Common myeloid progenitor, CD34-positive (primary cell): ENCODE data around the gene ZSCAN2.
"Not testable (repeated sequence)": the region's sequence is repeated elsewhere in the genome, so short reads cannot be mapped to it uniquely, and the experiment has no call there.

Source experiments
- CTCF ChIA-PET: fragments of 350-600 bp; sonication (Branson Sonifier 250); formaldehyde crosslinking; loops from one replicate; lab custom pipeline; 2021; ENCODE audit warnings: antibody characterized with exemption; lab: Charles Lee
- POLR2A ChIA-PET: fragments of 350-600 bp; sonication (Branson Sonifier 250); formaldehyde crosslinking; loops from one replicate; lab custom pipeline; 2021; ENCODE audit warnings: antibody characterized with exemption; lab: Charles Lee
- DNase-seq, 3 donors: peaks; one replicate each; pipeline versions ENCODE4 v3.0.0 to v3.0.0-alpha.2; 2013
- H3K27ac ChIP-seq, 2 experiments: 1 replicate in 1 of 2; 2 replicates in 1 of 2; pipeline ENCODE4 v1.7.0; 2013; ENCODE audit warnings: inconsistent platforms in 2 of 2, low read length in 2 of 2, mild to moderate bottlenecking in 2 of 2, low read depth in 1 of 2, moderate library complexity in 1 of 2; ENCODE audit not compliant: severe bottlenecking in 2 of 2, insufficient read depth in 1 of 2, poor library complexity in 1 of 2
- H3K27me3 ChIP-seq, 5 experiments: replicated peaks in 2 of 5; 1 replicate in 3 of 5; 2 replicates in 2 of 5; pipeline versions ENCODE4 v1.6.1 to v1.7.0; 2013; ENCODE audit warnings: low read length in 4 of 5, mild to moderate bottlenecking in 2 of 5, moderate library complexity in 2 of 5, inconsistent platforms in 1 of 5; ENCODE audit not compliant: insufficient read depth in 5 of 5, control insufficient read depth in 4 of 5
- H3K36me3 ChIP-seq, 4 experiments: 1 replicate in 2 of 4; 2 replicates in 2 of 4; pipeline versions ENCODE4 v1.6.1 to v1.7.0; 2013; ENCODE audit warnings: low read length in 3 of 4, control low read depth in 1 of 4, mild to moderate bottlenecking in 1 of 4; ENCODE audit not compliant: control insufficient read depth in 4 of 4, insufficient read depth in 4 of 4
- H3K4me1 ChIP-seq, 4 experiments: 1 replicate in 3 of 4; 2 replicates in 1 of 4; pipeline versions ENCODE4 v1.6.1 to v1.7.1; 2013; ENCODE audit warnings: low read length in 3 of 4, mild to moderate bottlenecking in 3 of 4, control low read depth in 1 of 4, inconsistent platforms in 1 of 4, moderate library complexity in 1 of 4; ENCODE audit not compliant: control insufficient read depth in 4 of 4, insufficient read depth in 4 of 4; ENCODE audit errors: control extremely low read depth in 1 of 4
- H3K4me3 ChIP-seq, 7 experiments: 1 replicate in 4 of 7; 2 replicates in 3 of 7; pipeline versions ENCODE4 v1.5.1 to v1.7.0; 2013; ENCODE audit warnings: mild to moderate bottlenecking in 7 of 7, low read length in 6 of 7, moderate library complexity in 6 of 7, inconsistent platforms in 2 of 7, low read depth in 2 of 7, control low read depth in 1 of 7; ENCODE audit not compliant: insufficient read depth in 4 of 7, control insufficient read depth in 1 of 7; ENCODE audit errors: extremely low read depth in 1 of 7
- H3K9me3 ChIP-seq, 5 experiments: 1 replicate in 4 of 5; 2 replicates in 1 of 5; pipeline versions ENCODE4 v1.6.1 to v1.7.1; 2013; ENCODE audit warnings: low read length in 4 of 5, mild to moderate bottlenecking in 2 of 5, inconsistent platforms in 1 of 5, low read depth in 1 of 5, moderate library complexity in 1 of 5; ENCODE audit not compliant: control insufficient read depth in 4 of 5, insufficient read depth in 2 of 5; ENCODE audit errors: control extremely low read depth in 1 of 5
- WGBS: methylation state at CpG from one replicate; pipeline ENCODE4 v1.1.5; 2013; ENCODE audit not compliant: insufficient coverage; 5-methylcytosine and 5-hydroxymethylcytosine counted together

Gene ZSCAN2

DNA sequence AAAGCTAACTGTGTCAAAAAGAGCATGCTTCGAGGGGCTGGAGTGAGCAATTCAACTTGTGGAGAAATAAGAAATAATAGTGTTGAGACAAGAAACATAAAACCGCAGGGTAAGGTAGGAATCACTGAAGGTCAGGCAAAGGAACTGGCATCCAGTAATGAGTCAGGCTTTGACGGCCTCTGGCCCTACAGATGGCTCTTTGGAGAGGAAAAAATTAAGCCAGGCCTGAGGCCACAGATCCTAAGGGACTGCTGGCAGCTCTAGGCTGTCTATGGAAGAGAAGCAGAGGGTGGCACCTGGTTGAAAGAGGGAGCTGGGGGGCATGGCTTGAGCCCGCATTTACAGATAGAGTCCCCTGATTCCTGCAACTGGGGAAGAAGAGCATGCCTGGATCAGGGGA lies 28.6 kb upstream of the ZSCAN2 start:
- Histone ChIP-seq H3K4me1 (peaks cover 2 to 9% (median 6%) of the 10 kb centered on the region in 4 experiments), H3K9me3 (no peaks in the 10 kb centered on the region), H3K27me3 (no peaks in the 10 kb centered on the region), H3K4me3 (no peak overlapping the region), H3K27ac (no peak overlapping the region), H3K36me3 (no peaks in the 10 kb centered on the region)
- POLR2A ChIA-PET: no interaction called here
- DNase-seq: no peak
- WGBS: 98% methylated on average over 3 of the region's 4 CpGs
- CTCF ChIA-PET: interaction anchor here (0.5 to 4.2 kb wide), 7 partner anchors 9 to 267 kb away, joined by 3 to 18 read pairs (median 9); no protein-coding TSS in a partner anchor

DNA sequence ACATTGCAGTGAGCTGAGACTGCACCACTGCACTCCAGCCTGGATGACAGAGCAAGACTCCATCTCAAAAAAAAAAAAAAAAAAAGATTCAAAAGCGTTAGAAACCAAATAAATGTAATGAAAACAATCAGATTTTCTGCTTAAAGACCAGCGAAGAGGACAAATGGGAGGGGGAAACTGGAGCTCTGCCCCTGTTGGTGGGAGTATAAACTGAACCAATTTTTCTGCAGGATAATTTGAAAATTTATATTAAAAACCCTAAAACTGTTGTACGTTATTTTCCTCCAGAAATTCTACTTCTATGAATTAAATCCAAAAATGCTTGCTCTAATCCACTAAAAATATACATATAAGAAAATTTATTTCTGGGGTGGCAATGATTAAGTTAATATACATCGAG lies 25.3 kb upstream of the ZSCAN2 start:
- Histone ChIP-seq H3K27me3 (no peaks in the 10 kb centered on the region), H3K9me3 (no peaks in the 10 kb centered on the region), H3K36me3 (no peaks in the 10 kb centered on the region), H3K4me3 (no peak overlapping the region), H3K4me1 (peaks cover 0 to 3% (median 1%) of the 10 kb centered on the region in 4 experiments), H3K27ac (no peak overlapping the region)
- POLR2A ChIA-PET: interaction anchor here (0.7 kb wide), 1 partner anchor 1468 kb away, joined by 3 read pairs; the partner anchor contains the start of gene TM6SF1
- DNase-seq: peak in 1 of 3 donors; percentile 11
- WGBS: no CpG with 5 or more reads among the region's 4 CpGs
- CTCF ChIA-PET: interaction anchor here (2.4 kb wide), 1 partner anchor 10 kb away, joined by 9 read pairs; no protein-coding TSS in a partner anchor

DNA sequence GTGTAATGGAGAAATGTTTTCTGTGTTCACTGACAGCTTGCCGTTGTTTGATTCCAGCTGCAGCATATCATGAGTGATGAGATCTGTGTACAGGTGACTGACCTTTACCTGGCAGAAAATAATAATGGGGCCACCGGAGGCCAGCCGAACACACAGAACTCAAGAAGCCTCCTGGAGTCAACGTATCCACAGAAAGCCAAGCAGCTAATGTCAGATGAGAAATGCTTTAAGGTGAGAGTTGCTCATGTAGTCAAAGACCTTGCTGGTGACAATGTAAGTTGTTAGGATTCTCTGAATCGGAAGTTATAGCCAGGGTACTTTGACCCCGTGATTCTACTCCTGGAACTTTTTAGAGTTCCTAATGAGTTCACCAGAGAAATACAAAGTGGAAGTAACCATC lies 22.9 kb upstream of the ZSCAN2 start:
- CTCF ChIA-PET: interaction anchor here (1.3 kb wide), 1 partner anchor 10 kb away, joined by 4 read pairs; no protein-coding TSS in a partner anchor
- H3K4me3 ChIP-seq, DNase-seq, H3K27ac ChIP-seq, H3K36me3 ChIP-seq, H3K27me3 ChIP-seq, POLR2A ChIA-PET, H3K4me1 ChIP-seq, H3K9me3 ChIP-seq: not testable (repeated sequence)
- WGBS: 94% methylated on average over 3 of the region's 6 CpGs

DNA sequence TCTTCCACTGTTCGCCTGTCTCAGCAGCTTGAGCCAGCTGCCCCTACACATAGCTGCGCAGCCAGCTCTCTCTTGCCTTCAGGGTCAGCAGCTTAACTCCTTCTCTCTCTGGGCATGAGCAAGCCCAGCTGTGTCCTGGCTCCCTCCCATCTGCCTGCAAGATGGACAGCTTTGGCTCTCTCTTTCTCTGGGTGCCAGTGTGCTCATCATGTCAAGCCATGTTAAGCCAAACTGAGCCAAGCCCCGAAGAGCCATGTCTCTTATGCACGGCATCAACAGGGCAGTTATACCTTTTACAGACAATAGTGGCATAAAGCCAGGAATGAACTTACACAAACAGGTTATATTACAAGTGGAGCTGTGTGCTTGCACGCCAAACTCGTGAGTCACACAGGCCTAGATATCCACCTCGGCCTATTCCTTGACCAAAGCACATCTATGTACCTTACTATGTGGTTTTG lies 21.5 kb upstream of the ZSCAN2 start:
- DNase-seq, H3K27ac ChIP-seq, H3K36me3 ChIP-seq, POLR2A ChIA-PET, H3K9me3 ChIP-seq, H3K27me3 ChIP-seq, H3K4me3 ChIP-seq, H3K4me1 ChIP-seq: not testable (repeated sequence)
- CTCF ChIA-PET: interaction anchor here (3.1 kb wide), 1 partner anchor 8 kb away, joined by 9 read pairs; no protein-coding TSS in a partner anchor
- 97% methylated on average over 4 of the region's 7 CpGs for WGBS

DNA sequence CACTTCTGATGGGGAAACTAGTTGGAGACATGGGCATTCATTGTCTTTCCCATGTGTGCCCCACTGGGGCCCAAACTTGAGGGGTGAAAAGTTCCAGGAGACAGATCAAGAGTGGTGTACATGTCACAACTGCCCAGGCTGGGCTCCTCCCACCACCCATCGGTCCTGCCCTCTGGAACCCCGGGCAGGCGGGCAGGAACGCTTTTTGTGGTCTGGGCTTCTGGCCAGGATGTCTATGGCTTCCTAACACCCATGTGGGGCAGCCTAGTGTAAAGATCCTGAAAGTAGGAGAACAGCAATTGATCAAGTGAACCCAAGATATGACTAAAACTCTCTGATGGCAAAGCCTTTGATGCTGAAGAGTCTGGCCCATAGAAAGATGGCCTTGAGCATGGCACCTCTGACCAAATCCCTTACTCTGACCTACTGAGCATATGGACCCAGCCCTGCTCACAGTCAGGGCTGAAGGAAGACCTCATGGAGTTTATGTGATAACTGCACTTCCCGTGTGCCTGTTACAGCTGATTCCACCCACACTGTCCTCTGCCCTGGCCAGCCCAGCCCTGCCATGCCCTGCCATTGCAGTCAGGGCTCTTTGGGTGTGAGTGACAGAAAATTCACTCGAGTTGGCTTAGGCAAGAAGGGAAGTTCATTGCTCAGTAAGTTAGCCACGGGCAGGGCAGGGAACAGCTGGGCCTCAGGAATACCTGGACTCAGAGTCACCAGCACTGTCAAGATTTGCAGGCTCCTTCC lies 19.0 kb upstream of the ZSCAN2 start:
- H3K4me3 ChIP-seq, DNase-seq, H3K9me3 ChIP-seq, POLR2A ChIA-PET, H3K27ac ChIP-seq, H3K27me3 ChIP-seq, H3K4me1 ChIP-seq, H3K36me3 ChIP-seq: not testable (repeated sequence)
- CTCF ChIA-PET: interaction anchor here (3.1 kb wide), 1 partner anchor 11 kb away, joined by 9 read pairs; no protein-coding TSS in a partner anchor
- 0% methylated on average over 4 of the region's 7 CpGs for WGBS

DNA sequence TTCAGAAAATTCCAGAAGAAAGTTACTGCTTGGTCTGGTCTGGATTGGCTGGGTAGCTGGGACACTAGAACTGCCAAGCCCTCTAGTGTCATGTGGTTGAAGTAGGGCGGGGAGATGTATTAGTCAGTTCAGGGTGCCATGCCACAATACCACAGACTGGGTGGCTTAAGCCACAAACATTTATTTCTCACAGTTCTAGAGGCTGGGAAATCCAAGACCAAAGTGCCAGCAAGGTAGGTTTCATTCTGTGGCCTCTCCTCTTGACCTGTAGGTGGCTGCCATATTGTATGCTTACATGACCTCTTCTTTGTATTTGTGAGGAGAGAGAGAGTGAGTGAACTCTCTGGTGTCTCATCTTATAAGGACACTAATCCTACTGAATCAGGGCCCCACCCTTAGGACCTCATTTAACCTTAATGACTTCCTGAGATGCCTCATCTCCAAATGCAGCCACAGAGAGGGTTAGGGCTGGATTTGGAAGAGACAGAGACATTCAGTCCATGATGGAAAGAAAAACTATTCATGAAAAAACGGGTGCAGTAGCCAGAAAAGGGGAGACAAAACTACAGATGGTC lies 18.1 kb upstream of the ZSCAN2 start:
- DNase-seq: no peak
- no CpG with 5 or more reads among the region's 2 CpGs for WGBS
- ChIA-PET CTCF (interaction anchor here (2.0 to 3.1 kb wide), 2 partner anchors 12 kb away, joined by 5 to 9 read pairs; no protein-coding TSS in a partner anchor), POLR2A (no interaction called here)
- Histone ChIP-seq H3K27me3 (no peaks in the 10 kb centered on the region), H3K4me1 (peaks cover 0 to 5% (median 1%) of the 10 kb centered on the region in 4 experiments), H3K9me3 (peaks cover 0 to 3% (median 0%) of the 10 kb centered on the region in 5 experiments), H3K4me3 (no peak overlapping the region), H3K36me3 (no peaks in the 10 kb centered on the region), H3K27ac (no peak overlapping the region)

DNA sequence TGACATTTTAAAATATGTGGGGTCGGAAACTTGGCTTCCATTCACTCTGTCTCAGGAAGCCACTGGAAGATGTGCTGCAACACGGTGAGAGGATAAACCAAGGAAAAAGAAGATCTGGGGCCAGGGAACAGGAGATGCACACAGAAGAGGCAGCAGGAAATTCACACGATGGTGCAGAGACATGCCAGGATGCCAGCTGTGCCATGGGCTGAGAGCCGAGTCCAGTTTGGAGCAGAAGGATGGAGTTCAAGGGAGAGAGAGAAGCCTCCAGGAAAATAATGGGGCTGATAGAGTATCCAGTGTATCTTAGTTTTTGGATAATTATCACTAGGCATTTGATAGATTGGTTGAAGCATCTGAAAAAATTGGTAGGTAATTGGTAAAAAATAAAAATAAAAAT lies 16.9 kb upstream of the ZSCAN2 start:
- H3K36me3 ChIP-seq, POLR2A ChIA-PET, DNase-seq, H3K4me3 ChIP-seq, H3K4me1 ChIP-seq, H3K9me3 ChIP-seq, H3K27me3 ChIP-seq, H3K27ac ChIP-seq: not testable (repeated sequence)
- 56% methylated on average over 4 of the region's 4 CpGs for WGBS
- CTCF ChIA-PET: interaction anchor here (0.6 to 2.0 kb wide), 2 partner anchors 13 to 459 kb away, joined by 3 to 5 read pairs; no protein-coding TSS in a partner anchor
